Measurements from ENCODE around the gene TNFRSF14. TPM values are rescaled to one million over a fixed set of nuclear protein-coding genes. Genes with fewer than 3 reads are reported as not detected.
"Not testable (repeated sequence)": the region's sequence is repeated elsewhere in the genome, so short reads cannot be mapped to it uniquely, and the experiment has no call there.

Gene TNFRSF14
- total and polyA plus RNA-seq, 4 donors, result 33.9 to 137 (median 72.4) TPM

GRCh38 chr1:2573250-2573920 is 17.2 kb downstream of the TNFRSF14 start:
- ATAC-seq (ENCODE audit: low FRiP score), result no peak
- H3K27me3 ChIP-seq (ENCODE audit: control insufficient read depth in 1 of 2, insufficient read depth in 2 of 2, low read length in 1 of 2), result no peaks in the 10 kb centered on the region
- WGBS, 2 donors, result 80 to 91% methylated on average over 8 of the region's 8 CpGs

GRCh38 chr1:2574350-2574749 is 18.2 kb downstream of the TNFRSF14 start:
- Histone ChIP-seq H3K27me3 (ENCODE audit: control insufficient read depth in 1 of 2, insufficient read depth in 2 of 2, low read length in 1 of 2) (no peaks in the 10 kb centered on the region), H3K4me1 (ENCODE audit: control insufficient read depth in 1 of 2, insufficient read depth in 2 of 2, low read length in 2 of 2) (no peaks in the 10 kb centered on the region), H3K36me3 (ENCODE audit: control insufficient read depth in 1 of 2, insufficient read depth in 2 of 2, low read length in 1 of 2) (no peaks in the 10 kb centered on the region), H3K27ac (ENCODE audit: low read depth in 1 of 2, low read length in 2 of 2) (no peak overlapping the region), H3K4me3 (ENCODE audit: low read length in 2 of 2) (no peak overlapping the region), H3K9me3 (ENCODE audit: control insufficient read depth, low read length) (peaks cover 3% of the 10 kb centered on the region)
- no peak for ATAC-seq (ENCODE audit: low FRiP score)
- WGBS, 2 donors, result 75 to 76% methylated on average over 9 of the region's 9 CpGs
- no peak for DNase-seq
- intact Hi-C loops (cut with DNase I), result no loop called here

More at GRCh38 chr1:2573250-2573920, 17.2 kb downstream of the TNFRSF14 start:
- Histone ChIP-seq H3K4me3 (ENCODE audit: low read length in 2 of 2) (no peak overlapping the region), H3K9me3 (ENCODE audit: control insufficient read depth, low read length) (peaks cover 3% of the 10 kb centered on the region), H3K27ac (ENCODE audit: low read depth in 1 of 2, low read length in 2 of 2) (no peak overlapping the region), H3K4me1 (ENCODE audit: control insufficient read depth in 1 of 2, insufficient read depth in 2 of 2, low read length in 2 of 2) (no peaks in the 10 kb centered on the region), H3K36me3 (ENCODE audit: control insufficient read depth in 1 of 2, insufficient read depth in 2 of 2, low read length in 1 of 2) (no peaks in the 10 kb centered on the region)
- intact Hi-C loops (cut with DNase I), result no loop called here
- DNase-seq, result no peak

DNA sequence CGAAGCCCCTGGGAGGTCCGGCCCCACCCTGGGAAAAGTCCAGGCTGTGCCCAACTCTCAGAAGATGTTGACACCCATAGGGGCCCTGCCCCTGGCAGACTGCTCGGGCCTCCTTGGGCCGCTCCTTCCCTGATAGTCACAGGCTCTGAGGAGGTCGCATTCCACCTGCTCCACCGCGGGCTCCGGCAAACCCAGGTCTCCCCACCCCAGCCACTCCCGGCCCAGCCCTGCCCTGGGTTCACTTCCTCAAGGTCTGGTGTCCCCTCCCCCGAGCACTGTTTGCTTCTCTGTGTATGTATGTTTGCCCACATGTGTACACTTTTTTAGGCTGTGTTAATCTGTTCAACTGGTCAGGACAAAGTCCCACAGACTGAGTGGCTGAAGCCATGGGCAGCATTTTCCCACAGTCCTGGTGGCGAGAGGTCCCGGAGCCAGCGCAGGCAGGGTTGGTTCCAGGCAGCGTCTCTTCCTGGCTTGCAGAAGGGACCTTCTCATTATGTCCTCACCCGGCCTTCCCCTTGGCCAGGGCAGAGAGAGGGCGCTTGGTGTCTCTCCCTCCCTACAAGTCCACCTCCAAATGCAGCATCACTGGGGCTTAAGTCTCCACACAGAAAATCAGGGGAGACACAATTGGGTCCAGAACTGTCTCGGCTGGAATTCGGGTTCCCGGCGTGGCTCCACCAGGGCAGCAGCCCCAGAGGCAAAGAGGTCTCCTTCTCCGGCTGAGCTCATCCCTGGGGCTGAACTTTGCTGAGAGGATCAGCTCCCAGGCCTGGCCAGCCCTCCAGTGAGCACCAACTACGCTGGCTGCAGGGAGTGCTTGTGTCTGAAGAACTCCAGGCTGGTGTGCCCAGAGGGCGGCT is 19.9 kb downstream of the TNFRSF14 start:
- DNase-seq (no peak), ATAC-seq (ENCODE audit: low FRiP score) (no peak)
- Histone ChIP-seq H3K36me3 (ENCODE audit: control insufficient read depth in 1 of 2, insufficient read depth in 2 of 2, low read length in 1 of 2) (no peaks in the 10 kb centered on the region), H3K27me3 (ENCODE audit: control insufficient read depth in 1 of 2, insufficient read depth in 2 of 2, low read length in 1 of 2) (no peaks in the 10 kb centered on the region), H3K9me3 (ENCODE audit: control insufficient read depth, low read length) (peaks cover 3% of the 10 kb centered on the region), H3K4me3 (ENCODE audit: low read length in 2 of 2) (no peak overlapping the region), H3K27ac (ENCODE audit: low read depth in 1 of 2, low read length in 2 of 2) (no peak overlapping the region), H3K4me1 (ENCODE audit: control insufficient read depth in 1 of 2, insufficient read depth in 2 of 2, low read length in 2 of 2) (no peaks in the 10 kb centered on the region)
- WGBS, 2 donors, result 89 to 92% methylated on average over 23 of the region's 23 CpGs
- intact Hi-C loops (cut with DNase I), result no loop called here

- intact Hi-C loops (cut with DNase I); H3K9me3 ChIP-seq (ENCODE audit: control insufficient read depth, low read length); H3K4me3 ChIP-seq (ENCODE audit: low read length in 2 of 2); H3K4me1 ChIP-seq (ENCODE audit: control insufficient read depth in 1 of 2, insufficient read depth in 2 of 2, low read length in 2 of 2); H3K27ac ChIP-seq (ENCODE audit: low read depth in 1 of 2, low read length in 2 of 2); H3K36me3 ChIP-seq (ENCODE audit: control insufficient read depth in 1 of 2, insufficient read depth in 2 of 2, low read length in 1 of 2); H3K27me3 ChIP-seq (ENCODE audit: control insufficient read depth in 1 of 2, insufficient read depth in 2 of 2, low read length in 1 of 2): not testable (repeated sequence)
- ATAC-seq (ENCODE audit: low FRiP score) (peak; percentile 15), DNase-seq (peak; percentile 44 to 69)
- WGBS, 2 donors, result 86 to 91% methylated on average over 19 to 21 of the region's 23 CpGs
Observed at GRCh38 chr1:2577565-2578075, 21.4 kb downstream of the TNFRSF14 start.

DNA sequence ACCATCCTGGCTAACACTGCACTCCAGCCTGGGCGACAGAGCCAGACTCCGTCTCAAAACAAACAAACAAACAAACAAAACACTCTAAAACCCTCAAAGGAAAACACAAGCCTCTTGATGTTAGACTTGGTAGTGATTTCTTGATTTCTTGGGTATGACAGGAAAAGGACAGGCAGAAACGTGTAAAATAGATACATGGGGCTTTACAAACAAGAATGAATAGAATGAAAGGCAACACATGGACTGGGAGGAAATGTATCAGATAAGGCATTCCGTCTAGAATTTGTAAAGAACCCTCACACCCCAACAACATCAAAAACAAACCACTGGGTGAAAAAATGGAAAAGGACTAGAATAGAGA is 22.6 kb downstream of the TNFRSF14 start:
- 68 to 74% methylated on average over 4 of the region's 4 CpGs for WGBS, 2 donors
- H3K27me3 ChIP-seq (ENCODE audit: control insufficient read depth in 1 of 2, insufficient read depth in 2 of 2, low read length in 1 of 2), result no peaks in the 10 kb centered on the region
- H3K4me1 ChIP-seq (ENCODE audit: control insufficient read depth in 1 of 2, insufficient read depth in 2 of 2, low read length in 2 of 2), result no peaks in the 10 kb centered on the region
- no peak for ATAC-seq (ENCODE audit: low FRiP score)
- no peaks in the 10 kb centered on the region for H3K36me3 ChIP-seq (ENCODE audit: control insufficient read depth in 1 of 2, insufficient read depth in 2 of 2, low read length in 1 of 2)
- H3K9me3 ChIP-seq (ENCODE audit: control insufficient read depth, low read length), result no peaks in the 10 kb centered on the region
- H3K27ac ChIP-seq (ENCODE audit: low read depth in 1 of 2, low read length in 2 of 2), result no peak overlapping the region
- DNase-seq, result no peak
- H3K4me3 ChIP-seq (ENCODE audit: low read length in 2 of 2), result no peak overlapping the region
- intact Hi-C loops (cut with DNase I), result no loop called here

- Histone ChIP-seq H3K27me3 (ENCODE audit: control insufficient read depth in 1 of 2, insufficient read depth in 2 of 2, low read length in 1 of 2) (no peaks in the 10 kb centered on the region), H3K4me3 (ENCODE audit: low read length in 2 of 2) (no peak overlapping the region), H3K4me1 (ENCODE audit: control insufficient read depth in 1 of 2, insufficient read depth in 2 of 2, low read length in 2 of 2) (no peaks in the 10 kb centered on the region), H3K36me3 (ENCODE audit: control insufficient read depth in 1 of 2, insufficient read depth in 2 of 2, low read length in 1 of 2) (no peaks in the 10 kb centered on the region), H3K9me3 (ENCODE audit: control insufficient read depth, low read length) (no peaks in the 10 kb centered on the region), H3K27ac (ENCODE audit: low read depth in 1 of 2, low read length in 2 of 2) (no peak overlapping the region)
- ATAC-seq (ENCODE audit: low FRiP score) (no peak), DNase-seq (peak in 1 of 2 donors; percentile 34)
- intact Hi-C loops (cut with DNase I), result loop anchor here in 1 of 2 donors (10.0 kb wide), 1 partner anchor 56 kb away; the partner anchor contains the start of gene PANK4
- WGBS, 2 donors, result 90% methylated on average over 10 of the region's 10 CpGs
Observed at GRCh38 chr1:2580691-2581090, 24.5 kb downstream of the TNFRSF14 start.

- no peak for ATAC-seq (ENCODE audit: low FRiP score)
- Histone ChIP-seq H3K27me3 (ENCODE audit: control insufficient read depth in 1 of 2, insufficient read depth in 2 of 2, low read length in 1 of 2) (no peaks in the 10 kb centered on the region), H3K27ac (ENCODE audit: low read depth in 1 of 2, low read length in 2 of 2) (no peak overlapping the region), H3K9me3 (ENCODE audit: control insufficient read depth, low read length) (no peaks in the 10 kb centered on the region), H3K4me3 (ENCODE audit: low read length in 2 of 2) (no peak overlapping the region), H3K36me3 (ENCODE audit: control insufficient read depth in 1 of 2, insufficient read depth in 2 of 2, low read length in 1 of 2) (no peaks in the 10 kb centered on the region), H3K4me1 (ENCODE audit: control insufficient read depth in 1 of 2, insufficient read depth in 2 of 2, low read length in 2 of 2) (no peaks in the 10 kb centered on the region)
- DNase-seq, result peak in 1 of 2 donors; percentile 35
- WGBS, 2 donors, result 62 to 63% methylated on average over 7 of the region's 7 CpGs
- intact Hi-C loops (cut with DNase I), result loop anchor here in 1 of 2 donors (10.0 kb wide), 1 partner anchor 58 kb away; the partner anchor contains the start of gene PANK4
Observed at GRCh38 chr1:2582391-2582790, 26.2 kb downstream of the TNFRSF14 start.

GRCh38 chr1:2583331-2583791 is 27.2 kb downstream of the TNFRSF14 start:
- intact Hi-C loops (cut with DNase I), result loop anchor here in 1 of 2 donors (10.0 kb wide), 1 partner anchor 59 kb away; the partner anchor contains the start of gene PANK4
- no peaks in the 10 kb centered on the region for H3K36me3 ChIP-seq (ENCODE audit: control insufficient read depth in 1 of 2, insufficient read depth in 2 of 2, low read length in 1 of 2)
- H3K4me1 ChIP-seq (ENCODE audit: control insufficient read depth in 1 of 2, insufficient read depth in 2 of 2, low read length in 2 of 2), result no peaks in the 10 kb centered on the region
- 34 to 37% methylated on average over 5 of the region's 5 CpGs for WGBS, 2 donors
- H3K27me3 ChIP-seq (ENCODE audit: control insufficient read depth in 1 of 2, insufficient read depth in 2 of 2, low read length in 1 of 2), result no peaks in the 10 kb centered on the region
- peak in 1 of 2 donors; percentile 35 for DNase-seq
- H3K9me3 ChIP-seq (ENCODE audit: control insufficient read depth, low read length), result no peaks in the 10 kb centered on the region
- no peak overlapping the region for H3K27ac ChIP-seq (ENCODE audit: low read depth in 1 of 2, low read length in 2 of 2)
- no peak overlapping the region for H3K4me3 ChIP-seq (ENCODE audit: low read length in 2 of 2)
- no peak for ATAC-seq (ENCODE audit: low FRiP score)
